DOHH2 (cell line): Measurements from ENCODE around the gene RAF1.

Source experiments
- EZH2phosphoT487 ChIP-seq: fragments of 200-600 bp; sonication (generic); IDR thresholded peaks from 2 replicates; pipeline ENCODE4 v1.6.1; 2017; ENCODE audit warnings: borderline replicate concordance, mild to moderate bottlenecking, antibody characterized with exemption, low read length, moderate library complexity, mixed read lengths
- TF ChIP-seq, protein P1 (sequence below): fragments of 200-600 bp; sonication (generic); IDR thresholded peaks from one replicate; pipeline ENCODE4 v1.5.1; 2014; ENCODE audit warnings: antibody characterized with exemption, mild to moderate bottlenecking, low read depth, low read length; ENCODE audit not compliant: poor library complexity, severe bottlenecking

DNA sequence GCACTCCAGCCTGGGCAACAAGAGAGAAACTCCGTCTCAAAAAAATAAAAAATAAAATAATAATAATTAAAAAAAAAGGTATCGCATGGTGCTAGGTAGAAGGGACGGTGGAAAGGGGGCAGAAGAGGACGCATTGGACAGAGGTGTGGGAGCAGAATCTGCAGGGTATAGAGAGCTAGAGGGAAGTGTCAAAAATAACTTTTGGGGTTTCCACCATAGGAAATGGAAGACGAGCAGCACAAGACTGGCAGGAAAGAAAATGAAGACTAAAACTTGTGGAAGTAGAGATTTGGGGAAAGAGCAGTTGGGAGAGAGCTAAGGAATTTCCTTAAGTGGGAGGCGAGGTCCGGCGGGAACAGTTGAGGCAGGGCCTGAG lies 107.6 kb downstream of the RAF1 start:
- TF ChIP-seq, protein P1, sequence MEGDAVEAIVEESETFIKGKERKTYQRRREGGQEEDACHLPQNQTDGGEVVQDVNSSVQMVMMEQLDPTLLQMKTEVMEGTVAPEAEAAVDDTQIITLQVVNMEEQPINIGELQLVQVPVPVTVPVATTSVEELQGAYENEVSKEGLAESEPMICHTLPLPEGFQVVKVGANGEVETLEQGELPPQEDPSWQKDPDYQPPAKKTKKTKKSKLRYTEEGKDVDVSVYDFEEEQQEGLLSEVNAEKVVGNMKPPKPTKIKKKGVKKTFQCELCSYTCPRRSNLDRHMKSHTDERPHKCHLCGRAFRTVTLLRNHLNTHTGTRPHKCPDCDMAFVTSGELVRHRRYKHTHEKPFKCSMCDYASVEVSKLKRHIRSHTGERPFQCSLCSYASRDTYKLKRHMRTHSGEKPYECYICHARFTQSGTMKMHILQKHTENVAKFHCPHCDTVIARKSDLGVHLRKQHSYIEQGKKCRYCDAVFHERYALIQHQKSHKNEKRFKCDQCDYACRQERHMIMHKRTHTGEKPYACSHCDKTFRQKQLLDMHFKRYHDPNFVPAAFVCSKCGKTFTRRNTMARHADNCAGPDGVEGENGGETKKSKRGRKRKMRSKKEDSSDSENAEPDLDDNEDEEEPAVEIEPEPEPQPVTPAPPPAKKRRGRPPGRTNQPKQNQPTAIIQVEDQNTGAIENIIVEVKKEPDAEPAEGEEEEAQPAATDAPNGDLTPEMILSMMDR, result no peak
- no peak for TF ChIP-seq EZH2phosphoT487
